Astrocyte (in vitro differentiated cells and primary cell): ENCODE data around the gene TMEM256. TPM values are rescaled to one million over a fixed set of nuclear protein-coding genes. Genes with fewer than 3 reads are reported as not detected.

Experiments
- DNase-seq: peaks from one replicate; pipeline ENCODE4 v3.0.0-alpha.2; 2010; ENCODE audit warnings: low read depth
- FAIRE-seq: peaks from 2 replicates; lab custom pipeline; 2011; peaks lifted over from hg19 to GRCh38; lab: Jason Lieb, UNC
- H2AFZ ChIP-seq: 2 replicates; pipeline ENCODE4 v1.6.0; 2012; ENCODE audit warnings: low read depth, low read length, inconsistent platforms
- H3K27ac ChIP-seq: 2 replicates; pipeline ENCODE4 v1.5.1; 2011; ENCODE audit warnings: low read depth, low read length, inconsistent platforms
- H3K27me3 ChIP-seq: 2 replicates; pipeline ENCODE4 v1.6.0; 2011; ENCODE audit warnings: low read length, inconsistent platforms; ENCODE audit not compliant: insufficient read depth
- H3K36me3 ChIP-seq: 2 replicates; pipeline ENCODE4 v1.5.1; 2011; ENCODE audit warnings: low read length, inconsistent platforms; ENCODE audit not compliant: insufficient read depth
- H3K4me1 ChIP-seq: 2 replicates; pipeline ENCODE4 v1.5.1; 2011; ENCODE audit warnings: low read length, inconsistent platforms; ENCODE audit not compliant: insufficient read depth
- H3K4me2 ChIP-seq: 2 replicates; pipeline ENCODE4 v1.6.0; 2012; ENCODE audit warnings: low read length, inconsistent platforms
- H3K4me3 ChIP-seq: 2 replicates; pipeline ENCODE4 v1.5.1; 2011; ENCODE audit warnings: low read depth, mild to moderate bottlenecking, low read length, inconsistent platforms; ENCODE audit not compliant: insufficient read depth
- H3K79me2 ChIP-seq: 2 replicates; pipeline ENCODE4 v1.6.0; 2012; ENCODE audit warnings: mild to moderate bottlenecking, low read length, inconsistent platforms; ENCODE audit not compliant: insufficient read depth
- H3K9ac ChIP-seq: 2 replicates; pipeline ENCODE4 v1.6.0; 2012; ENCODE audit warnings: mild to moderate bottlenecking, low read length, inconsistent platforms
- H3K9me3 ChIP-seq: 2 replicates; pipeline ENCODE4 v1.5.1; 2012; ENCODE audit warnings: low read depth, mild to moderate bottlenecking, low read length, inconsistent platforms; ENCODE audit not compliant: insufficient read depth
- H4K20me1 ChIP-seq: 2 replicates; pipeline ENCODE4 v1.6.0; 2012; ENCODE audit warnings: low read length, inconsistent platforms; ENCODE audit not compliant: insufficient read depth
- H3K27ac Mint-ChIP-seq: one replicate; pipeline ENCODE4 v1.8.0; 2021; ENCODE audit warnings: mild to moderate bottlenecking, mixed read lengths; ENCODE audit not compliant: unreplicated experiment
- H3K27me3 Mint-ChIP-seq: one replicate; pipeline ENCODE4 v1.8.0; 2021; ENCODE audit warnings: low read depth, mixed read lengths; ENCODE audit not compliant: unreplicated experiment
- H3K36me3 Mint-ChIP-seq: one replicate; pipeline ENCODE4 v1.8.0; 2021; ENCODE audit warnings: low read depth, mixed read lengths; ENCODE audit not compliant: unreplicated experiment
- H3K4me1 Mint-ChIP-seq: one replicate; pipeline ENCODE4 v1.8.0; 2021; ENCODE audit warnings: low read depth, mixed read lengths; ENCODE audit not compliant: unreplicated experiment
- H3K4me3 Mint-ChIP-seq: one replicate; pipeline ENCODE4 v1.8.0; 2021; ENCODE audit warnings: mild to moderate bottlenecking, moderate library complexity, mixed read lengths; ENCODE audit not compliant: unreplicated experiment
- H3K9me3 Mint-ChIP-seq: one replicate; pipeline ENCODE4 v1.8.0; 2021; ENCODE audit warnings: mild to moderate bottlenecking, mixed read lengths; ENCODE audit not compliant: unreplicated experiment
- EZH2 ChIP-seq: IDR thresholded peaks from 2 replicates; pipeline ENCODE4 v1.6.1; 2012; ENCODE audit warnings: mild to moderate bottlenecking, low read length, inconsistent platforms; ENCODE audit not compliant: insufficient read depth
- total RNA-seq: library from RNA; stranded (reverse); gene quantifications from 2 replicates; pipeline ENCODE4 v1.2.1, GENCODE V29; 2021
- TF ChIP-seq, protein P1 (sequence below): IDR thresholded peaks from 2 replicates; pipeline ENCODE4 v1.5.1; 2011; ENCODE audit warnings: low read depth, mild to moderate bottlenecking, inconsistent platforms, low read length, moderate library complexity; ENCODE audit not compliant: insufficient read depth

TMEM256 gene
- total RNA-seq, 1 donor from 2014 or later = 45.7 TPM

DNA sequence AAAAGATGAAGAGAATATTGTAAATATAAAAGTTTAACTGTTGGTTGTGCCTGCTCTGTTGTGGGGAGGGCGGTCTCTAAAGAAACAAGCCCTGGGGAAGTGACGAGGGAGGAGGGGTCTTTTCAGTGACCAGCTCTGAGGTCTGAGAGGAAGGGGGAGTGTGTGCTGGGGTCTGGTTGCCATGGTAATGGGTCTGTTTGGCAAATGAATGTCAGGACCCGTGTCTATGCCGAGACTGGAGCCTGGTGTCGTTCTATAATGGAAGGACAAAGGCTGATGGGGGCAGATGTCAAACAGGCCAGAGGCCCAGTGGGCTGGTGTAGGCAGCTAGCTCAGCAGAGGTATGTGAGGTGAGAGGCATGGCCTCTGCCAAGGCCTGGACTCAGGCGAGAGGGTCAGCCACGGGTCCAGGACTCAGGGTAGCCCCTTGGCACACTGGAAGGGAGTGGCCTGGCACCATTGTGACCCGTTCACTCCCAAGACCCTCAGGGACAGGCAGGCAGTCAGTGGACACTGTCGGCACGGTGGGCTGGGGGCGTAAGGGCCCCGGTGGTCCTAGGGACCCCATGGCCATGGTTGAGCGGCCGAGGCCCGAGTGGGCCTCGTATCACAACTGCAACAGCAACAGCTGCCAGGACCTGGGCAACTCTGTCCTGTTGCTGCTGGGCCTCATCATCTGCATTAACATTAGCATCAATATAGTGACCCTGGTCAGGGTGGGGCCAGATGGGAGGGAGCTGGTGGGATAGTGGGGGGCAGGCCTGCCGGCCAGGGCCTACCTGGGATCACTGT, 16.1 kb upstream of the TMEM256 start, which contains the start of gene SPEM1:
Gene SPEM1 (plus strand): TSS at position 506 of the 792 bp plus-strand sequence. CDS start 61 bp downstream, at position 567.
- no peaks in the 10 kb centered on the region for H3K4me1 ChIP-seq
- Mint-ChIP-seq H3K27me3 (no peaks in the 10 kb centered on the region), H3K27ac (peak within 1 kb of the TSS; percentile 38), H3K4me3 (peak within 1 kb of the TSS; percentile 54), H3K36me3 (peaks cover 20% of the 10 kb centered on the region), H3K9me3 (no peaks in the 10 kb centered on the region), H3K4me1 (no peaks in the 10 kb centered on the region)
- DNase-seq (no peak), FAIRE-seq (no peak)
- no peak within 1 kb of the TSS for H3K4me3 ChIP-seq
- H3K9ac ChIP-seq = no peak within 1 kb of the TSS
- H3K9me3 ChIP-seq = no peaks in the 10 kb centered on the region
- H3K27ac ChIP-seq = no peak within 1 kb of the TSS
- no peak within 1 kb of the TSS for H3K4me2 ChIP-seq
- TF ChIP-seq, protein P1, sequence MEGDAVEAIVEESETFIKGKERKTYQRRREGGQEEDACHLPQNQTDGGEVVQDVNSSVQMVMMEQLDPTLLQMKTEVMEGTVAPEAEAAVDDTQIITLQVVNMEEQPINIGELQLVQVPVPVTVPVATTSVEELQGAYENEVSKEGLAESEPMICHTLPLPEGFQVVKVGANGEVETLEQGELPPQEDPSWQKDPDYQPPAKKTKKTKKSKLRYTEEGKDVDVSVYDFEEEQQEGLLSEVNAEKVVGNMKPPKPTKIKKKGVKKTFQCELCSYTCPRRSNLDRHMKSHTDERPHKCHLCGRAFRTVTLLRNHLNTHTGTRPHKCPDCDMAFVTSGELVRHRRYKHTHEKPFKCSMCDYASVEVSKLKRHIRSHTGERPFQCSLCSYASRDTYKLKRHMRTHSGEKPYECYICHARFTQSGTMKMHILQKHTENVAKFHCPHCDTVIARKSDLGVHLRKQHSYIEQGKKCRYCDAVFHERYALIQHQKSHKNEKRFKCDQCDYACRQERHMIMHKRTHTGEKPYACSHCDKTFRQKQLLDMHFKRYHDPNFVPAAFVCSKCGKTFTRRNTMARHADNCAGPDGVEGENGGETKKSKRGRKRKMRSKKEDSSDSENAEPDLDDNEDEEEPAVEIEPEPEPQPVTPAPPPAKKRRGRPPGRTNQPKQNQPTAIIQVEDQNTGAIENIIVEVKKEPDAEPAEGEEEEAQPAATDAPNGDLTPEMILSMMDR = no peak
- no peak for TF ChIP-seq EZH2
- no peaks in the 10 kb centered on the region for H3K36me3 ChIP-seq
- H2AFZ ChIP-seq = no peak within 1 kb of the TSS
- peaks cover 19% of the 10 kb centered on the region for H4K20me1 ChIP-seq
- H3K79me2 ChIP-seq = no peaks in the 10 kb centered on the region
- no peaks in the 10 kb centered on the region for H3K27me3 ChIP-seq

DNA sequence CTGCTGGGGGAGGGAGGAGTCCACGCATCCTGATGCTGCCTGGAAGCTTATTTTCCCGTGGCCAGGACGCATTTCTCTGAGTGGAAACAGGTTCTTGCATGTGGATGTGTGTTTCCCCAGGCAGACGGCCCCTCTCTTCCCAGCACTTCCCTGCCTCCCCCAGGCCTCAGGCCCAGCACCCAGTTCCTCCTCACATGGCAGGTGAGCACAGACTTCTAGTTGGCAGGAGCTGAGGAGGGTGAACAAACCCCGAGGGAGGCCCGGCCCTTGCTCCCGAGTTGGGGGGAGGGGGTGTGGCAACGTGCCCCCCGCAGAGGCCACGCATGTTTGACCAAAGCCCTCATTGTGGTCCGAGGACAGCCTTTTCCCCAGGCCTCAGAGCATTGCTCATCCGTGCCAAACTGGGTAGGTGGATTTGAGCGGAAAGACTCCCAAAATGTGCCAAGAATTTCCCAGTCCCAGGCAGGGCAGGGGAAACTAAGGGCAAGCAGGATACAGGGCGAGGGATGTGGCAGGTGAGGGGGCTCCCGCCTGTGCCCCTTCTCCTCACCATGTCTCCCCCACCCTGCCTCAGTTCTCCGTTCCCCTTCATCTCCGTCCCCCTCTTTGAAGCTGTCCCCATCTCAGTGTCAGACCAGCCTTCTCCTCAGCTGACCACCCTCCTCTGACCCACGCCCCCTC, 14.7 kb upstream of the TMEM256 start:
- no peaks in the 10 kb centered on the region for H3K4me1 Mint-ChIP-seq
- H3K27ac Mint-ChIP-seq = peak overlapping the region; percentile 12
- Histone ChIP-seq H3K27ac (no peak overlapping the region), H3K27me3 (no peaks in the 10 kb centered on the region), H3K4me3 (no peak overlapping the region), H3K4me2 (no peak overlapping the region), H4K20me1 (peaks cover 19% of the 10 kb centered on the region), H3K36me3 (no peaks in the 10 kb centered on the region), H3K4me1 (peaks cover 1% of the 10 kb centered on the region), H3K9me3 (no peaks in the 10 kb centered on the region), H3K9ac (no peak overlapping the region), H2AFZ (no peak overlapping the region), H3K79me2 (no peaks in the 10 kb centered on the region)
- TF ChIP-seq EZH2 = no peak
- TF ChIP-seq, protein P1 = no peak
- peak overlapping the region; percentile 5 for H3K4me3 Mint-ChIP-seq
- H3K27me3 Mint-ChIP-seq = no peaks in the 10 kb centered on the region
- peaks cover 20% of the 10 kb centered on the region for H3K36me3 Mint-ChIP-seq
- DNase-seq (no peak), FAIRE-seq (no peak)
- no peaks in the 10 kb centered on the region for H3K9me3 Mint-ChIP-seq
